WTC11 (cell line): ENCODE data around the gene DHRSX.

Experiments used
- CREB1 ChIP-seq: sonication (generic); formaldehyde crosslinking; IDR thresholded peaks from 2 replicates; pipeline ENCODE4 v1.8.0; 2023; ENCODE audit warnings: mild to moderate bottlenecking, missing genetic modification reagents
- FOXP4 ChIP-seq: sonication (generic); formaldehyde crosslinking; IDR thresholded peaks from 2 replicates; pipeline ENCODE4 v1.8.0; 2022; ENCODE audit warnings: mild to moderate bottlenecking, missing genetic modification reagents
- JUN ChIP-seq: sonication (generic); formaldehyde crosslinking; IDR thresholded peaks from 2 replicates; pipeline ENCODE4 v1.8.0; 2023; ENCODE audit warnings: mild to moderate bottlenecking, missing genetic modification reagents
- MAX ChIP-seq: sonication (generic); formaldehyde crosslinking; IDR thresholded peaks from 2 replicates; pipeline ENCODE4 v1.8.0; 2022; ENCODE audit warnings: mild to moderate bottlenecking, missing genetic modification reagents
- MXD4 ChIP-seq: fragments of 250-450 bp; sonication (Bioruptor Pico); IDR thresholded peaks from 2 replicates; pipeline ENCODE4 v1.8.0; 2021; ENCODE audit warnings: mild to moderate bottlenecking, moderate library complexity, borderline replicate concordance
- NFYB ChIP-seq: sonication (generic); formaldehyde crosslinking; conservative IDR thresholded peaks from 2 replicates; pipeline ENCODE4 v1.8.0; 2022; ENCODE audit warnings: low read depth, missing genetic modification reagents
- NR2C2 ChIP-seq: sonication (generic); formaldehyde crosslinking; IDR thresholded peaks from 2 replicates; pipeline ENCODE4 v1.8.0; 2022; ENCODE audit warnings: mild to moderate bottlenecking, missing genetic modification reagents
- SP1 ChIP-seq: sonication (generic); formaldehyde crosslinking; conservative IDR thresholded peaks from 2 replicates; pipeline ENCODE4 v1.8.1; 2022; ENCODE audit warnings: missing genetic modification reagents
- ZNF416 ChIP-seq: fragments of 250-450 bp; sonication (Bioruptor Pico); IDR thresholded peaks from 2 replicates; pipeline ENCODE4 v1.9.0; 2021; ENCODE audit warnings: mild to moderate bottlenecking, inconsistent platforms
- TF ChIP-seq, protein P1 (sequence below): fragments of 200-600 bp; IDR thresholded peaks from 2 replicates; pipeline ENCODE4 v1.8.0; 2022; ENCODE audit warnings: antibody characterized with exemption
- TF ChIP-seq, protein P2 (sequence below): sonication (generic); formaldehyde crosslinking; IDR thresholded peaks from 2 replicates; pipeline ENCODE4 v1.8.1; 2022; ENCODE audit warnings: low read depth, mild to moderate bottlenecking, moderate library complexity, missing genetic modification reagents, borderline replicate concordance
- TF ChIP-seq, protein P3 (sequence below): sonication (generic); formaldehyde crosslinking; IDR thresholded peaks from 2 replicates; pipeline ENCODE4 v1.8.0; 2023; ENCODE audit warnings: mild to moderate bottlenecking, missing genetic modification reagents
- TF ChIP-seq, protein P4 (sequence below): sonication (generic); formaldehyde crosslinking; IDR thresholded peaks from 2 replicates; pipeline ENCODE4 v1.8.1; 2022; ENCODE audit warnings: low read depth, missing genetic modification reagents, borderline replicate concordance

GRCh38 chrX:2370456-2370855, 130.3 kb downstream of the DHRSX start:
- no peak for TF ChIP-seq SP1 (CRISPR knock-in tag)
- no peak for TF ChIP-seq JUN (CRISPR knock-in tag)
- TF ChIP-seq, protein P1, sequence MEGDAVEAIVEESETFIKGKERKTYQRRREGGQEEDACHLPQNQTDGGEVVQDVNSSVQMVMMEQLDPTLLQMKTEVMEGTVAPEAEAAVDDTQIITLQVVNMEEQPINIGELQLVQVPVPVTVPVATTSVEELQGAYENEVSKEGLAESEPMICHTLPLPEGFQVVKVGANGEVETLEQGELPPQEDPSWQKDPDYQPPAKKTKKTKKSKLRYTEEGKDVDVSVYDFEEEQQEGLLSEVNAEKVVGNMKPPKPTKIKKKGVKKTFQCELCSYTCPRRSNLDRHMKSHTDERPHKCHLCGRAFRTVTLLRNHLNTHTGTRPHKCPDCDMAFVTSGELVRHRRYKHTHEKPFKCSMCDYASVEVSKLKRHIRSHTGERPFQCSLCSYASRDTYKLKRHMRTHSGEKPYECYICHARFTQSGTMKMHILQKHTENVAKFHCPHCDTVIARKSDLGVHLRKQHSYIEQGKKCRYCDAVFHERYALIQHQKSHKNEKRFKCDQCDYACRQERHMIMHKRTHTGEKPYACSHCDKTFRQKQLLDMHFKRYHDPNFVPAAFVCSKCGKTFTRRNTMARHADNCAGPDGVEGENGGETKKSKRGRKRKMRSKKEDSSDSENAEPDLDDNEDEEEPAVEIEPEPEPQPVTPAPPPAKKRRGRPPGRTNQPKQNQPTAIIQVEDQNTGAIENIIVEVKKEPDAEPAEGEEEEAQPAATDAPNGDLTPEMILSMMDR = no peak
- no peak for TF ChIP-seq MXD4
- TF ChIP-seq NR2C2 (CRISPR knock-in tag) = no peak
- TF ChIP-seq FOXP4 (CRISPR knock-in tag) = no peak
- no peak for TF ChIP-seq CREB1
- TF ChIP-seq, protein P2, sequence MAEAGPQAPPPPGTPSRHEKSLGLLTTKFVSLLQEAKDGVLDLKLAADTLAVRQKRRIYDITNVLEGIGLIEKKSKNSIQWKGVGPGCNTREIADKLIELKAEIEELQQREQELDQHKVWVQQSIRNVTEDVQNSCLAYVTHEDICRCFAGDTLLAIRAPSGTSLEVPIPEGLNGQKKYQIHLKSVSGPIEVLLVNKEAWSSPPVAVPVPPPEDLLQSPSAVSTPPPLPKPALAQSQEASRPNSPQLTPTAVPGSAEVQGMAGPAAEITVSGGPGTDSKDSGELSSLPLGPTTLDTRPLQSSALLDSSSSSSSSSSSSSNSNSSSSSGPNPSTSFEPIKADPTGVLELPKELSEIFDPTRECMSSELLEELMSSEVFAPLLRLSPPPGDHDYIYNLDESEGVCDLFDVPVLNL = no peak
- TF ChIP-seq MAX (CRISPR knock-in tag) = no peak
- TF ChIP-seq, protein P3, sequence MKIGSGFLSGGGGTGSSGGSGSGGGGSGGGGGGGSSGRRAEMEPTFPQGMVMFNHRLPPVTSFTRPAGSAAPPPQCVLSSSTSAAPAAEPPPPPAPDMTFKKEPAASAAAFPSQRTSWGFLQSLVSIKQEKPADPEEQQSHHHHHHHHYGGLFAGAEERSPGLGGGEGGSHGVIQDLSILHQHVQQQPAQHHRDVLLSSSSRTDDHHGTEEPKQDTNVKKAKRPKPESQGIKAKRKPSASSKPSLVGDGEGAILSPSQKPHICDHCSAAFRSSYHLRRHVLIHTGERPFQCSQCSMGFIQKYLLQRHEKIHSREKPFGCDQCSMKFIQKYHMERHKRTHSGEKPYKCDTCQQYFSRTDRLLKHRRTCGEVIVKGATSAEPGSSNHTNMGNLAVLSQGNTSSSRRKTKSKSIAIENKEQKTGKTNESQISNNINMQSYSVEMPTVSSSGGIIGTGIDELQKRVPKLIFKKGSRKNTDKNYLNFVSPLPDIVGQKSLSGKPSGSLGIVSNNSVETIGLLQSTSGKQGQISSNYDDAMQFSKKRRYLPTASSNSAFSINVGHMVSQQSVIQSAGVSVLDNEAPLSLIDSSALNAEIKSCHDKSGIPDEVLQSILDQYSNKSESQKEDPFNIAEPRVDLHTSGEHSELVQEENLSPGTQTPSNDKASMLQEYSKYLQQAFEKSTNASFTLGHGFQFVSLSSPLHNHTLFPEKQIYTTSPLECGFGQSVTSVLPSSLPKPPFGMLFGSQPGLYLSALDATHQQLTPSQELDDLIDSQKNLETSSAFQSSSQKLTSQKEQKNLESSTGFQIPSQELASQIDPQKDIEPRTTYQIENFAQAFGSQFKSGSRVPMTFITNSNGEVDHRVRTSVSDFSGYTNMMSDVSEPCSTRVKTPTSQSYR (CRISPR knock-in tag) = no peak
- TF ChIP-seq ZNF416 (CRISPR knock-in tag) = no peak
- no peak for TF ChIP-seq NFYB (CRISPR knock-in tag)
- TF ChIP-seq, protein P4, sequence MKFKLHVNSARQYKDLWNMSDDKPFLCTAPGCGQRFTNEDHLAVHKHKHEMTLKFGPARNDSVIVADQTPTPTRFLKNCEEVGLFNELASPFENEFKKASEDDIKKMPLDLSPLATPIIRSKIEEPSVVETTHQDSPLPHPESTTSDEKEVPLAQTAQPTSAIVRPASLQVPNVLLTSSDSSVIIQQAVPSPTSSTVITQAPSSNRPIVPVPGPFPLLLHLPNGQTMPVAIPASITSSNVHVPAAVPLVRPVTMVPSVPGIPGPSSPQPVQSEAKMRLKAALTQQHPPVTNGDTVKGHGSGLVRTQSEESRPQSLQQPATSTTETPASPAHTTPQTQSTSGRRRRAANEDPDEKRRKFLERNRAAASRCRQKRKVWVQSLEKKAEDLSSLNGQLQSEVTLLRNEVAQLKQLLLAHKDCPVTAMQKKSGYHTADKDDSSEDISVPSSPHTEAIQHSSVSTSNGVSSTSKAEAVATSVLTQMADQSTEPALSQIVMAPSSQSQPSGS (CRISPR knock-in tag) = no peak
